PFSK-1 (cell line): ENCODE data around the gene TCOF1.

ENCODE experiments used
- POLR2AphosphoS5 ChIP-seq: IDR thresholded peaks from 2 replicates; pipeline ENCODE4 v1.6.1; 2012; ENCODE audit warnings: low read depth, mild to moderate bottlenecking, control low read depth, low read length, moderate library complexity
- SIN3A ChIP-seq: IDR thresholded peaks from 2 replicates; pipeline ENCODE4 v1.6.1; 2012; ENCODE audit warnings: mild to moderate bottlenecking, low read length, moderate library complexity, borderline replicate concordance; ENCODE audit not compliant: insufficient read depth
- TAF1 ChIP-seq: IDR thresholded peaks from 2 replicates; pipeline ENCODE4 v1.6.1; 2012; ENCODE audit warnings: low read length, control low read depth, borderline replicate concordance; ENCODE audit not compliant: insufficient read depth
- TF ChIP-seq, protein P1 (sequence below), 2 experiments: IDR thresholded peaks; 2 replicates each; pipeline versions ENCODE4 v1.6.1 to v1.8.0; 2011 to 2012; ENCODE audit warnings: low read depth in 2 of 2, low read length in 2 of 2, control low read depth in 1 of 2, inconsistent platforms in 1 of 2, mild to moderate bottlenecking in 1 of 2, moderate library complexity in 1 of 2; ENCODE audit not compliant: insufficient read depth in 1 of 2

DNA sequence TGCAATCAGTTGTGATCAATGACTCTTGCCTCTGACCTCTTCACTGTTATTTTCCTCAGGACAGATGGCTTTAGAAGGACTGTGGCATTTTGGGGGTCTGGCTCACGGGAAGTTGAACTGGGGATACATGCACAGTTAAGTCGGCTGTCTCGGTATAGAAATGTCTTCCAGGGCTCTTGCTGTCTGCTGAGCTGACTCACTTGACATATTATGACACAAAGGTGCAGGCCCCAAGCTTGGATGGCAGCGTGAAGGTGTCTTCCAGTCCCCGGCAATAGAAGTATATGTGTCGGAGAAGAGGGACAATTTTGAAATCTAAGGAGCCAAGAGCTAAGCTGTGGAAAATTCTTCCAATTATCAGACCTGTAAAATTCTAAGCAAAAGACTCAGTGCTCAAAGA, 45.0 kb upstream of the TCOF1 start:
- TF ChIP-seq, protein P1, sequence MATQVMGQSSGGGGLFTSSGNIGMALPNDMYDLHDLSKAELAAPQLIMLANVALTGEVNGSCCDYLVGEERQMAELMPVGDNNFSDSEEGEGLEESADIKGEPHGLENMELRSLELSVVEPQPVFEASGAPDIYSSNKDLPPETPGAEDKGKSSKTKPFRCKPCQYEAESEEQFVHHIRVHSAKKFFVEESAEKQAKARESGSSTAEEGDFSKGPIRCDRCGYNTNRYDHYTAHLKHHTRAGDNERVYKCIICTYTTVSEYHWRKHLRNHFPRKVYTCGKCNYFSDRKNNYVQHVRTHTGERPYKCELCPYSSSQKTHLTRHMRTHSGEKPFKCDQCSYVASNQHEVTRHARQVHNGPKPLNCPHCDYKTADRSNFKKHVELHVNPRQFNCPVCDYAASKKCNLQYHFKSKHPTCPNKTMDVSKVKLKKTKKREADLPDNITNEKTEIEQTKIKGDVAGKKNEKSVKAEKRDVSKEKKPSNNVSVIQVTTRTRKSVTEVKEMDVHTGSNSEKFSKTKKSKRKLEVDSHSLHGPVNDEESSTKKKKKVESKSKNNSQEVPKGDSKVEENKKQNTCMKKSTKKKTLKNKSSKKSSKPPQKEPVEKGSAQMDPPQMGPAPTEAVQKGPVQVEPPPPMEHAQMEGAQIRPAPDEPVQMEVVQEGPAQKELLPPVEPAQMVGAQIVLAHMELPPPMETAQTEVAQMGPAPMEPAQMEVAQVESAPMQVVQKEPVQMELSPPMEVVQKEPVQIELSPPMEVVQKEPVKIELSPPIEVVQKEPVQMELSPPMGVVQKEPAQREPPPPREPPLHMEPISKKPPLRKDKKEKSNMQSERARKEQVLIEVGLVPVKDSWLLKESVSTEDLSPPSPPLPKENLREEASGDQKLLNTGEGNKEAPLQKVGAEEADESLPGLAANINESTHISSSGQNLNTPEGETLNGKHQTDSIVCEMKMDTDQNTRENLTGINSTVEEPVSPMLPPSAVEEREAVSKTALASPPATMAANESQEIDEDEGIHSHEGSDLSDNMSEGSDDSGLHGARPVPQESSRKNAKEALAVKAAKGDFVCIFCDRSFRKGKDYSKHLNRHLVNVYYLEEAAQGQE (IDR thresholded peaks at IDR 0.05; ENCODE audit: insufficient read depth in 1 of 2, low read depth in 2 of 2, low read length in 2 of 2) = no peak
- TF ChIP-seq POLR2AphosphoS5 = no peak
- no peak for TF ChIP-seq TAF1
- TF ChIP-seq SIN3A = no peak
